HG03039 (cell line): Measurements from ENCODE around the gene MYD88.
A peak's percentile ranks its signal among the peaks of the same experiment; 100 is the strongest.

Experiments
- ATAC-seq: cut with Tn5 transposase; IDR thresholded peaks from one replicate; pipeline ENCODE4 v1.9.1; 2021; ENCODE audit warnings: mild to moderate bottlenecking, moderate library complexity; ENCODE audit not compliant: unreplicated experiment

MYD88 gene

GRCh38 chr3:38163117-38163840 lies 24.8 kb downstream of the MYD88 start:
- ATAC-seq = no peak

- no peak for ATAC-seq
These were observed 25.6 kb downstream of the MYD88 start for GRCh38 chr3:38163841-38164642.

GRCh38 chr3:38164643-38164951 lies 26.1 kb downstream of the MYD88 start:
- ATAC-seq = no peak

GRCh38 chr3:38164952-38165721 lies 26.7 kb downstream of the MYD88 start, which contains the start of gene OXSR1:
TSS of gene OXSR1 (plus strand) at chr3:38165537. CDS start at chr3:38165877, 340 bp downstream.
- peak; percentile 86 for ATAC-seq

GRCh38 chr3:38165722-38166387 lies 27.4 kb downstream of the MYD88 start:
- no peak for ATAC-seq

- ATAC-seq = no peak
These were observed 29.1 kb downstream of the MYD88 start for GRCh38 chr3:38167591-38167990.

- no peak for ATAC-seq
These were observed 29.9 kb downstream of the MYD88 start for GRCh38 chr3:38168151-38169026.

GRCh38 chr3:38169027-38169317 lies 30.5 kb downstream of the MYD88 start:
- no peak for ATAC-seq

- no peak for ATAC-seq
These were observed 32.3 kb downstream of the MYD88 start for GRCh38 chr3:38170722-38171121.

GRCh38 chr3:38171622-38172021 lies 33.2 kb downstream of the MYD88 start:
- no peak for ATAC-seq

GRCh38 chr3:38173834-38174418 lies 35.5 kb downstream of the MYD88 start:
- no peak for ATAC-seq

- no peak for ATAC-seq
These were observed 38.7 kb downstream of the MYD88 start for GRCh38 chr3:38177181-38177580.

- ATAC-seq = no peak
These were observed 48.3 kb downstream of the MYD88 start for GRCh38 chr3:38186781-38187180.

- no peak for ATAC-seq
These were observed 52.0 kb downstream of the MYD88 start for GRCh38 chr3:38190481-38190881.
